GM21381 (cell line): ENCODE measurements around the gene HLA-F.

ENCODE experiments used
- ATAC-seq: cut with Tn5 transposase; IDR thresholded peaks from one replicate; pipeline ENCODE4 v1.9.1; 2021; ENCODE audit warnings: mild to moderate bottlenecking, moderate library complexity; ENCODE audit not compliant: unreplicated experiment

Gene HLA-F

GRCh38 chr6:29723666-29724588 lies 693 bp downstream of the HLA-F start:
- no peak for ATAC-seq

DNA sequence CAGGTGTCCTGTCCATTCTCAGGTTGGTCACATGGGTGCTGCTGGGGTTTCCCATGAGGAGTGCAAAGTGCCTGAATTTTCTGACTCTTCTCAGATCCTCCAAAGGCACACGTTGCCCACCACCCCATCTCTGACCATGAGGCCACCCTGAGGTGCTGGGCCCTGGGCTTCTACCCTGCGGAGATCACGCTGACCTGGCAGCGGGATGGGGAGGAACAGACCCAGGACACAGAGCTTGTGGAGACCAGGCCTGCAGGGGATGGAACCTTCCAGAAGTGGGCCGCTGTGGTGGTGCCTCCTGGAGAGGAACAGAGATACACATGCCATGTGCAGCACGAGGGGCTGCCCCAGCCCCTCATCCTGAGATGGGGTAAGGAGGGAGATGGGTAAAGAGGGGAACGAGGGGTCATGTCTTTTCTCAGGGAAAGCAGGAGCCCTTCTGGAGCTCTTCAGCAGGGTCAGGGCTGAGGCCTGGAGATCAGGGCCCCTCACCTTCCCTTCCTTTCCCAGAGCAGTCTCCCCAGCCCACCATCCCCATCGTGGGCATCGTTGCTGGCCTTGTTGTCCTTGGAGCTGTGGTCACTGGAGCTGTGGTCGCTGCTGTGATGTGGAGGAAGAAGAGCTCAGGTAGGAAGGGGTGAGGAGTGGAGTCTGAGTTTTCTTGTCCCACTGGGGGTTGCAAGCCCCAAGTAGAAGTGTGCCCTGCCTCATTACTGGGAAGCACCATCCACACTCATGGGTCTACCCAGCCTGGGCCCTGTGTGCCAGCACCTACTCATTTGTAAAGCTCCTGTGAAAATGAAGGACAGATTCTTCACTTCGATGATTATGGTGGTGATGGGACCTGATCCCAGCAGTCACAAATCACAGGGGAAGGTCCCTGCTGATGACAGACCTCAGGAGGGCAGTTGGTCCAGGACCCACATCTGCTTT lies 2.0 kb downstream of the HLA-F start:
- no peak for ATAC-seq

- ATAC-seq, result no peak
These were observed 2.8 kb downstream of the HLA-F start for GRCh38 chr6:29726001-29726400.

GRCh38 chr6:29726571-29727194 lies 3.4 kb downstream of the HLA-F start:
- no peak for ATAC-seq

- no peak for ATAC-seq
These were observed 4.4 kb downstream of the HLA-F start for GRCh38 chr6:29727637-29728036.

DNA sequence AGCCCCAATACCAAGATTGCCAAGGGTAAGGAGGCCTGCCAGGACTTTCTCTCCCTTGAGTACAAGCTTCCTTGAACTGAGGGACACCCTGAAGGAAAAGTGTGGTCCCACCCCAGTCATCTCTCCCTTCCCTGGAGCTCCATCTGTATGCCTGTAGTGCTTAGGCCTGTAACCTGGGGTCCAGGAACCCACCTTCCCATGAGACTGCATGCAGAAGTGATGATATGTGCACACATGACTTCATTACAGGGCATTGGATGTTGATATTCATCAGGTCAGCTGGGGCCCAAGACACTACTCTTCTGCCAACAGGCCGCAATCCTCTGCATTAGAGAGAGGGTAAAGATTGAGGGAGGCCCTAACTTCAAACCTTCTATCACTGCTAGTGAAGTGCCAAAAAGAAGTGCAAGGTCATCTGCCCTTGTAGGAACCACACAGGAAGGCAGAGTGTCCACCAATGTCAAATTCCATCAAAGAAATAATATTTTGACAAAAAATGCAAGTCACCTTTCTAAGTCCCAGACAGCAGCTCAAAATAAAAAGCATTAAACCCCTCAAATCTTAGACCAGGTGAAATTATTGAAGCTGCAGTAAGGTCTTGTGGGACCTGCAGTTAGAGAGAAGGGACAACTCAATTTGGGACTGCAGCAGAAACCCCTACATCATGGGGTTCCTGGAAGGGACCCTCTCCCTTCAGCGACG lies 5.1 kb downstream of the HLA-F start:
- no peak for ATAC-seq

DNA sequence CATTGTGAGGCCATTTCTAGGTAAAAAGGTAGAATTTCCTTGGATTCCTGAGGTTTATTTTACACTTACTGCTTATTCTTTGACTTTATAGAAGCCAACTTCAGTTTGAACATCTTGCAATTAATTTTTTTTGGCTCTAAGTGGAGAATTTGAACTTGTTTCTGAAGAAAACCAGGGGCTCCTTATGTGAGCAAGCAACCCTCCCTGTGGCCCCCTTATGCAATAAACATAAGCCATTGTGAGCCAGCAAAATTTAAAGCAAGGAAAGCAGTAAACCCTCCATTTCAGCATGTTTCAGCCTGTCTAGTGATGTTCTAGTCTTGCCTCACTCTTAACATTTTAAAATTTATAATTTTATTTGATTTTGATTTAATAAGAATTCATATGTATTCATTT lies 5.6 kb downstream of the HLA-F start:
- no peak for ATAC-seq

- ATAC-seq, result no peak
These were observed 6.6 kb downstream of the HLA-F start for GRCh38 chr6:29729774-29730328.

- ATAC-seq, result no peak
These were observed 7.4 kb downstream of the HLA-F start for GRCh38 chr6:29730575-29731126.

DNA sequence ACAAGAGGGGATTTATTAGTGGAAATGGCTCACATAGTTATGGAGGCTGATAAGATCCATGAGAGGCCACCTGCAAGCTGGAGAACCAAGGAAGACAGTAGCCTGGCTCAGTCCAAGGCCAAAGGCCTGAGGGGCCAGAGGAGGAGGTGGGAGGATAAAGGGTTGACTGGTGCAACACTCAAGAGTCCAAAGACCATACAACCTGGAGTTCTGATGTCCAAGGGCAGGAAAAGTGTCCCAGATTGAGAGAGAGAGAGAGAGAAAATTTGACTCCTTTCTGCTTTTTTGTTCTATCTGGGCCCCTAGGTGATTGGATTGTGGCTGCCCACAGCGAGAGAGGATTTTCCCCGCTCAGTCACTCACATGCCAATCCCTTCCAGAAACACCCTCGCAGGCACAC lies 8.0 kb downstream of the HLA-F start:
- ATAC-seq, result no peak

GRCh38 chr6:29733057-29733456 lies 9.8 kb downstream of the HLA-F start:
- no peak for ATAC-seq

- no peak for ATAC-seq
These were observed 11.1 kb downstream of the HLA-F start for GRCh38 chr6:29734046-29735018.

- no peak for ATAC-seq
These were observed 13.3 kb downstream of the HLA-F start for GRCh38 chr6:29736563-29736962.

DNA sequence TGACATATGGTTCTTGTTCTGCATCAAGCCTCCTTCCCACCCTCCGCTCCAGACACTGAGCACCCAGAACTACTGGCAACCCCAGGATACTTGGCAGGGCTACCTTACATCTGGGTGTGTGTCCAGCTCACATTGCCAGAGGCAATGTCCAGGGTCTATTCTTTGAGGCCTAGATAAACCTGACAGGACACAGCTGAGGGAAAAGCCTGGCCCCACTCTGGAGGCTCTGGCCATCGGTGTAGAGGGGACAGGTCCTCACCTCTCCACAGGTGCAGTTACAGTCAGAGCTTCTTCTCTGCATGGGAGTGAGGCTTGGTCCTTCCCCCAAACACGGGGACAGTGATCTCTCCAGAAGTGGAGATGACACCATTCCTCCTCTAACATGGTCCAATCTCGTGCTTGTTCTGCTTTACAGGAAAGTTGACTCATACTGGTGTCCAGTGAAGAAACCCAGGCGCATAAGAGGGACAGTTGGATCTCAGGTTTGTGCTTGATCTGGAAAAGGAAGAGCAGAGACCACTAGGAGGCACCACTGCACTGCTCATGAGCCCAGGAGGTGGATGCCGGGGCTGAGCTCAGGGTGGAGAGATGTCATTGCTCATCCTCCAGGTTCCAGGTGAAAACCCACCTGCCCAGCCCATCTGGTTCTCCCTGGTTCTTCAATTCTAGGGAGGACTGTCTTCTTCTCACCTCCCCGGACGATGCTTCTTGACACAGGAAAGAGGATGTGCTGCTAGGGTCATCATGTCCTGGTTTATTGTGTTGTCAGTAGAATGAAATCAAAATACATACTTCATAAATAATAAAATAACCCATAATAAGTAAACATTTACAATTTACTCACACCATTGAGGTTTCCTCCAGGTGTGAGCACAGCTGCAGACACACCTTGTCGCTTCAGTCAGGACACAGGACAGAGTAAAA lies 14.7 kb downstream of the HLA-F start:
- no peak for ATAC-seq

- ATAC-seq, result no peak
These were observed 16.1 kb downstream of the HLA-F start for GRCh38 chr6:29739136-29739881.

- no peak for ATAC-seq
These were observed 16.6 kb downstream of the HLA-F start for GRCh38 chr6:29739882-29740261.

GRCh38 chr6:29741592-29741991 lies 18.4 kb downstream of the HLA-F start:
- ATAC-seq, result no peak
